Activated naive CD8-positive, alpha-beta T cell treated with anti-CD3 and anti-CD28 coated beads, Interleukin-2, amount 50 U/mL, for 16 hours (primary cell): ENCODE results near the gene PTGDS.

Experiments
- DNase-seq: peaks from one replicate; pipeline ENCODE4 v3.0.0-alpha.2; 2020; ENCODE audit warnings: low read depth, low spot score

Gene PTGDS

DNA sequence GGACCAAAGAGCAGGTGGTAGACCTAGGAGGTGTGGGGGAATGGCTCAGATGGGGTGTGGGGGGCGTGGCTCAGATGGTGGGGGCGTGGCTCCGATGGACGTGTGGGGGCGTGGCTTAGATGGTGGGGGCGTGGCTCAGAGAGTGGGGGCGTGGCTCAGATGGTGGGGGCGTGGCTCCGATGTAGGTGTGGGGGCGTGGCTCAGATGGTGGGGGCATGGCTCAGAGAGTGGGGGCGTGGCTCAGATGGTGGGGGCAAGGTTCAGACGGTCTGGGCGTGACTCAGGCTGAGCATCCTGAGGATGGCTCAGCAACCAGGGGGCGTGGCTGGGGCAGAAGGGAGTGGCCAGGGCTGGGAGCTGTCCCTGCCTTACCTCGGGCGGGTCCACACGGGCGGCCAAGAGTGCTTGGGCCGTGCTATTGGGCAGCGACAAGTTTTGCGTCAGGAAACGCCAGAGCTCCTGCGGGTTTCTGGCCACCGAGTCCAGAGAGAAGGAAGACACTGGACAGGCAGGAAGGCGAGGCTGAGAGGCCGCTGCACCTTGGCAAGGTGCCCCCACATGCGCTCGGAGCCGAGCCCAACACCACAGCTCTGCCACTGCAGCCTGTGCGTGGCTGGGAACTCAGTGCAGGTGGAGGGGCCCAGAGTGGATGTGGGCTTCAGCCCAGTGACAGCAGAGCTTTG, 44.8 kb downstream of the PTGDS start:
- no peak for DNase-seq

DNA sequence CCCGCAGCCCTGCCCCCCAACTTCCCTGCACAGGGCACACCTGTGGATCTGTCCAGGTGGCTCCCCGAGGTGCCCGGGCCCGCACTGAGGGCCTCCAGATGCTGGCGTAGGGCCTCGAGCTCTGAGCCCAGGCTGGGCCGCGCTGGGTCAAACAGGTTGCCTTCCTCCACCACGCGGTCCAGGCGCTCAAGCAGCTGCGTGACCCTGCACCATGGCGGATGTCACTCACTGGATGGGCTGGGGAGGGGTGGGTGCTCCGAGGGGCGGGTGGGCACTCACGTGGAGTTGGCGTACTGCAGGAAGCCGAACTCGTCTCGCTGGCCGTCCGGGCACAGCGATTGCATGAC, 45.3 kb downstream of the PTGDS start:
- no peak for DNase-seq

DNA sequence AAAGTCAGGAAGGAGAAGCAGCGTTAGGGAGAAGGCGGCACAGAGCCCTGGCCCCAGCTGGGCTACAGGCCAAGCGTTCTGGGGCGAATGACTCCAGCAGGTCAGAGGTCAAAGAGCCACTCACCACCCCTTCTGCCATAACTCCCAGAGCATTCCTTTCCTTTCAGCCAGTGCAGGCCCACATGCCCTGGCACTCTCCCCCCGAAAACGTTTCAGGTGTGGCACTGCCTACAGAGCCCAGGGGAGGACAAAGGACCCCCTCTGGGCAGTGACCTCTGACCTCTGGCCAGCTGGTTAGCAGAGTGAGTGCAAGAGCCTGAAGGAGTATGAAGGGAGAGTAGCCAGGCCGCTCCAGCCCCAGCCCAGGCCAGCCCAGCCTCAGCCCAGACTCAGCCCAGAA, 45.9 kb downstream of the PTGDS start:
- no peak for DNase-seq

DNA sequence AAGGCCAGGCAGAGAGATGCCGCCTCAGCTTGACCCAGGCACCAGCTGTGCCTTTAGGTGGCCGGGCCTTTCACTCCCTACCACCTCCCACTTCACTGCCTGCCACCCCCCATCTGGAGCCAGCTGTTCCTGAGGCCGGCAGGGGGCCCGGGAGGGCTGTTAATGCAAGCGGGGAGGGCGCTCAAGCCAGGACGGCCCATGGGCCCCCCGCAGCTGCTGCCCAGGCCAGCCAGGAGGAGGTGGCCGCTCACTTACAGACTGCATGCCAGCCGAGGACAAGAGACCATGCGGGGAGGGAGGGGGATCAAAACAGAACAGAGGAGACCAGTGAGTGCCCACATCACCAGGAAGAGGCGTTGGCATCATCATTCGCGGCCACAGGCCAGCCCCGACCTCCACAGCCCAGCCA, 46.3 kb downstream of the PTGDS start:
- DNase-seq, result no peak

DNA sequence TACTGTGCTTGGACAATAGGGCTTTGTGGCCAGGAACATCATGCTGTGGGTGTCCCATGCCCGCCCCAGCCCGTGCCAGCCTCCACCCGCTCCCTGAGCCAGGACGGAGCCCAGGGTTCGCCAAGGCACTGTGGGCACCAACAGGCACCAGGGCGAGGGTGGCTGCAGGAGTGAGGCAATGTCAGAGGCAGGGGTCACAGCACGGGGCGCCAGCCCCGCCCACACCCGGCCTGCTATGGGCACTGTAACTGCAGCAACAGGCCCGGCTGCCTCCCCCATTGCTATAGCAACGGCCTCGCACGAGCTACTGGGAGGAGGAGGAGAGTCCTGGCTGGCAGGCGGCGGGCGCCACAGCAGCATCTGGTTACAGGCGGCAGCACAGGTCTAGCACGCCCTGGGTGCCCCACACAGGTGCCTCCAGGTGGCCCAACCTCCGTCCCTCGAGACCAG, 48.2 kb downstream of the PTGDS start:
- DNase-seq, result no peak

DNA sequence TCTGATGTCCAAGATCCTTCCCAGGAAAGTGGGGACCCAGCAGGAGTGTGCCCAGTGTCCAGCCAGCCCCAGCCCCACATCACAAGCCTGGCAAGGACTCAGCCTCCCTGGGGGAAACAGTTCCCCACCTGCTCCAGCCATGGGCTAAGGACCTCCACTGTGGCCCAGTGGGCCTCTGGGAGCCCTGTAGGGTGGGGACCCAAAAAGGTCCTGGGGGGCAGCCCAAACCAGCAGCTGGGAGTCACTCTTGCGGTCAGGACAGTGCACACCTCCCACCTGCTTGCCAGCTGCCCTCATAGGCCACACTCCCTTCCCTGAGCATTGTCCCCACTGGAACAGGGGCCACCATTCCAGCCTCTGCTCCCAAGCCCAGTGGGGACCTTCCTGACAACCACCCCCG, 49.1 kb downstream of the PTGDS start:
- no peak for DNase-seq

DNA sequence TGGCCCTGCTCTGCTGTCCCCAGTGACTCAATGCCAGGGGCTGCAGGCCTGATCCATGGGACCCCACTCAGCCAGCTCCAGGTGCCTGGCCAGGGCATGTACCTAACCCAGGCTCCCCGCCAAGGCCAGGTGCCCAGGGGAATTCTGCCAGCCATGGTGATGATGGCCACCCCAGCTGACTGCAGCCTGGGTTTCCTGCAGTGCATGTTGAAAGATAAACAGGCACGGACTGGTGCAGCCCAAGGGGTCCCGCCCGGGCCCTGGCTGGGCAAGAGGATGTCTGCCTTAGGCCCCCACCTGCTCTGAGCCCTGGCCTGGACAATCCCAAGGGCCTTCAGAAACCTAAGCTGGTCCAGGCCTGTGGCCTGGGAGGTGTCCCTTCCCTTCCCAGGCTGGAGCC, 49.5 kb downstream of the PTGDS start:
- no peak for DNase-seq

DNA sequence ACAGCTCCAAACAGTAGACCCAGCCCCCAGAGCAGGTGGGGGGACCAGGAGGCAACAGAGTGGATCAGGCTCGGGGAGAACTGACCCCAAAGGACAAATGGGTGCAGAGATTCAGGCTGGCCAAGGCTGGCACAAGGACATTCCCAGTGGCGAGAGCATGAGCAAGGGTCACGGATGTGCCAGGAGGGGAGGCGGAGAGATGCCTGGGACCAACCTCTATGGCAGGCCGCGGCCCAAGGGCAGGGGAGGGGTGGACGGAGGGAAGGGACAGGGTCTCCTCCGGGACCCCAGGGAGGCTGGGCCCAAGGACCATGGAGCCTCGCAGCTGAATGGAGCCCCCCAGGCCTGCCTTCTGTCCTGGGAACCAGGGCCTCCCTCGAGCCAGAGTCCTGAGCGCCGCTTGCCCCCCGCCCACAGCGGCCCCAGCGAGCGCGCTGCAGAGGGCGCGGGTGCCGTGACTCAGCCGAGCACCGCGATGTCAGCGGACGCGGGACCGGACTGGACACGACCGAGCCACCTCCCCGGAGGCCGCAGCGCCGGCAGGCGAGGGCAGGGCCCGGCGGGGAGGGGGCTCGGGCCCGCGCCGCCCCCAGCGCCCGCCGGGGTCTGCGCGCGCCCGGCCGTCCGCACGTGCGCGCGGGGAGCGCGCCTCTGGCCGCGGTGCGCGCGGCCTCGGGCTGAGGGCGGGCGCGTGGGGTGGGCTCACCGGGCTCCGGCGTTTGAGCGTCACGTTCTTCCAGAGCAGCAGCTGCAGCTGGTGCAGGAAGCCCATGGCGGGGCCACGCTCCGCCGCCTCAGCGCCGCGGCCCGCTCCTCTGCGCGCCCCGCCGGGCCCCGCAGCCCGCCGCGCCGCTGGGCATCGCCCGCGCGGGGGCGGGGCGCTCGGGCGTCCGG, 50.3 kb downstream of the PTGDS start, which contains the start of gene ABCA2:
Gene ABCA2, minus strand, starts transcription at position 869 of the 894 bp plus-strand sequence. Its CDS starts 97 bp downstream, at position 772.
- DNase-seq, result no peak

DNA sequence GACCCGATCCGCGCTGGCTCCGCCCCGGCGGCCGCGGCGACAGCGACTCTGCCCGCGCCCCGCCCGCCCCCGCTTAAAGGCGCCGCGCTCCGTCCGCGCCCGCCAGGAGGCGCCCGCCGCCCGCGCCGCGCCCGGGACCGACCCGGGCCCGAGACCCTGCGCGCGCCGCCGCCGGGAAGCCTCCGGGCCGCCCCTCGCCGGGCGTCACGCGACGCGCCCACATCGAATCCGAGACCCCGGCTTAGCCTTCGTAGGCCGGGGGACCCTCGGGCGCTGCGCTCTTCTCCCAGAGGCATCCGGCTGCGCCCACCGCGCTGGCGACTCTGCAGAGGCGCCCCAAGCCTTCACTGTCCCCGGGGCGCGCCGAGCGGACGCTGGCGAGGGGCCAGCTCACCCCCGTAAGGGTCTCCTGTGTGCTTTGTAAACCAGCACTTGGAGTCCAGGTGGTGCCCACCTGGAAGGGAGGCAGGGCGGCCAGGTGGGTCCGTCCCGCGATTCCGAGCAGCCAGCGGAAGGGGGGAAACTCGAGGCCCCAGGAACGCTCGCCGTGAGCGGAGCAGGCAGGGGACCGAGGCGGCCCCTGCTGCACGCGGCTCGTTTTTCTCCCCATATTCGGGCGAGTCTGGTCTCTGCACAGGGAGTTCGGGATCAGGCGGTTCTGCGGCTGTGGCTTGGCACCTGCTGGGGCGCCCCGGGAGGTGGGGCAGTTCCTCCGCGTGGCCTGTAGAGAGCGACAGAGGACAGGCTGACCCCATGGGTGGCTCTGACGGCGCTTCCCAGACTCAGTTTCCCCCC, 51.2 kb downstream of the PTGDS start:
- DNase-seq, result no peak

DNA sequence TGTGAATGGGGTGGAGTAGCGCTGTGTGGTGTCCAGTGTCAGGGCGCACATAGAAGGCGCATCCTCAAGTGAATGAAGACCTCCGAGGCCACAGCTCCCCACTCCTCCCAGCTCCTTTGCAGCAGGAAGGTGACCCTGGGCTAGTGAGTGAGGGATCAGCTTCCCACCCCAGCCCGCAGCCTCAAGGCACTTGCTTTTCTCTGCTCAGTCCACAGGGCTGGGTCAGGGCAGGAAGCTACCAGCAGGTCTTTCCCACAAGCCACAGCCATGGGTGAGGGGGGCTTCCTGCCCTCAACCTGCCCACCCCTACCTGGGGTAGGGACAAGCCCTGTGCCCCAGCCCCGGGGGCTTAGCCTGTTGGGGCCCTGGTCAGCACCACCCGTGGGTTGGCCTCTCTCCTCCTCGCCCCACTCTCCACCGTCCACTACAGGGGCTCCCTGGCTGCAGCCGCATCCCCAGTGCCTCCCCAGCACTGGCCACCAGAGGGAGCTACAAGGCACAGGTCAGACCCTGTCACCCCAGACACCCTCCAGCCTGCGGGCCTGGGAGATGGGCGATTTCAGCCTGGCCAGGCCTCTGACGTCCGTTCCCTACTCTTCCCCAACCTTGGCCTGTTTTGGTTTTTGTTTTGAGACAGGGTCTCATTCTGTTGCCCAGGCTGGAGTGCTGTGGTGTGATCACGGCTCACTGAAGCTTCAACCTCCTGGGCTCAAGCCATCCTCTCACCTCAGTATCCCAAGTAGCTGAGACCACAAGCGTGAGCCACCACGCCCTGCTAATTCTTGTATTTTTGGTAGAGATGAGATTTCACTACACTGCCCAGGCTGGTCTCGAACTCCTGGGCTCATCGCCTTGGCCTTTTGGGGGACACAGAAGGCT, 52.0 kb downstream of the PTGDS start:
- no peak for DNase-seq

DNA sequence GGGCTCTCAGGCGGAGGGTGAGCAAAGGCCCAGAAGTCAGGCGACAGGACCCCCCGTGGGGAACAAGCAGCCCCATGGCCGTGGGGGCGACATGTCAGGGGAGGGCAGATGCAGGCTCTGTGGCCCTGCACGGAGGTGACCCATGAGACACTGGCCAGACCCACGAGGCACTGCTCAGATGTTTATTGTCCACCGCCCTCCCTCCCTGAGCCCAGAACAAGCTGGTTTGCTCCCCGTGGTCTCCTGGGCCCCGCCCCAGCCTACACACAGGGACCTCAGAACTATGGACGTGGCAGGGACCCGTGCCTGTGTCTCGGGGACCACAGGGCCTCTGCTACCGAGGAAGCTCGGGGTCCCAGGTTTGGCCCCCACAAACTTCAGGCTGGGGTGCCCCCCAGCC, 52.7 kb downstream of the PTGDS start:
- DNase-seq, result no peak

DNA sequence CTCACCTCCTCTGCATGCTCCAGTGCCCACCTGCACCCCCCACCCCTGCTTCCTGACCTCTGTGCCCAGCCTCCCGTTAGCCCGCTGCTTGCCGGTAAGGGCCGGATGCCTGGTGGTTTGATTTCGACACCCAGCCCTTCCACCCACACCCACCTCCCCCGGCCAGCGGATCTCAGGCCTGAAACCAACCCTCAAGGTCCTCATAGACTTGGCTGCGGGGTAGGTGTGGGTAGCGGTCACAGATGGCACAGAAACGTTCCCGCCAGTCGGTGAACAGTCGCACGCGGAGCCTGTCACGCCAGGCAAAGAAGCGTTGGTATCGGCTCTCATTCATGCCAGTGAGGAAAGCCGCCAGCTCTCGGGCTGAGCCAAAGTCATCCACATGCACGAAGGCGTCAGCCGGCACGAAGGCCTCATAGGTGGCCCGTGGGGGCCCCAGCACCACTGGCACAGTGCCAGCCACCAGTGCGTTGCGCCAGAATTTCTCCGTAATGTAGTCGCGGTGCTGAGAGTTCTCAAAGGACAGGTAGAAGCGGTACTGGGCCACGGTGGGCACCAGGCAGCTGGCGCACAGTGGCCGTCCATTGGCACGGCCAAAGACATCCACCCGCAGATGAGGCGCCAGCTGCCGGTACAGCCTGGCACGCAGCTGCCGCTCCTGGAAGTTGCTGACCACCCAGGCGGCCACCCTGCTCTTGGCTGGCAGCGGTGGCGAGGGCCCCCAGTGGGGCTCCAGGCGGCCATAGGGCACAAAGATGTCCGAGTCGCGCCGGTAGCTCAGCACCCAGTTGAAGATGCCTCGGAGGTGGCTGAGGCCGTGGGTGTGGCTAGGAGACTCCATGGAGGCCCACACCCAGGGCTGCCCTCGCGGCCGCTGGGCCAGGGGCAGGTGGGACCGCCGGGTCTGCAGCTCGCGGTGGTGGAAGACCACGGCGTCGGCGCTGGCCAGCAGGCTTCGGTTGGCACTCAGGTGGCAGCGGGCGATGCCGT, 53.5 kb downstream of the PTGDS start:
- DNase-seq, result no peak
